SHP77 treated with DMSO at 0.1 percent for 48 hours (cell line): ENCODE measurements around the gene SELENOH.

Experiments used
- DNase-seq: peaks from one replicate; lab custom pipeline; 2025; lab: John Stamatoyannopoulos, UW

SELENOH gene

DNA sequence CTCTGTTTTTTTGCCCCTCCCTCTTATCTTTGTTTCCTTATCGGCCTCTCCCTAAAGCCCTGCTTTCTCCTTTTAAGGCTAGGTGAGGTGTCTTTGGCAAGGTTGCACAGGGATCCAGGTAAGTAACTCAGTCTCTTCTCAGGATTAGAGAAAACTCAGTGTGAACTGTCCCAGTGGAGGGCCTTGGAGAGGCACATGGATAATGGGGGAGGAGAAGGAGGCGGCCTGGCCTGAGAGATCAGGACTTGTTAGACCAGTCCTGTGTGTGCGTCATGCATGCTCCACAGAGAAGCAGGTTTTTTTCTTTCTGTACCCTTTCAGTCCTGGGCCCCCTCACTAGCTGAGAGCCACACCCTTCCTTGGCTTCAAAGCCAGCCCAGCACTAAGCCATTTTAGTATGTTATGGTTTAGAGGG is 40.2 kb downstream of the SELENOH start:
- no peak for DNase-seq

DNA sequence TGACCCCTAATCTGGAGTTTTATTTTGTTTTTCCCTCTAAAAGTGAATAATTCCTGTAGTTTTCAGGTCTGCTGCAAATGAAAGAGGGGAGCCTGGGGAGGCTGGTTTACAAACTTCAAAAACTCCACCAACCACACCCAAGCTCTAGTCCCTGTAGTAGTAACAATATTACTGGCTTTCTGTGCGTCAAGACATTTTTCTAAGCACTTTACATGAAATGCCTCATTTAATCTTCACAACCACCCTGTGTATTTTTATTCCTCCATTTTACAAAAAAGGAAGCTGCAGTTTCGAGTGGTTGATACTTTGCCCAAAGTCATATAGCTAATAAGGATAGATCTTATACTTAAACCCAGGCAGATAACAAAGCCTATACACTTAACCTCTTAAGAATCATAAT is 43.8 kb downstream of the SELENOH start:
- no peak for DNase-seq

DNA sequence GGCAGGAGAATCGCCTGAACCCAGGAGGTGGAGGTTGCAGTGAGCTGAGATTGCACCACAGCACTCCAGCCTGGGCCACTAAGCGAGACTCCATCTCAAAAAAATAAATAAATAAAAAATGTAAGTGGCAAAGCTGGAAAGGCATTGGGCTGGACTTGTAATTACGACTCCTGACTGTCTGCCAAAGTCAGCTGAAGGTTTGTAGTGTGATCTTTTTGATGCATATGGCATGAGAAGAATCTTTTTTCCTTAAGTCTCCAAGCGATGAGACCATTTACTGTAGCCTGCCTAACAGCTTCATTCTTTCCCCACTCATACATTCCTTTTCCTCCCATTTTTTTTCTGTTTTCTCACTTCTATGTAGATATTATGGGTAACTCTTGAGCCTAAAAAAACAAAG is 45.1 kb downstream of the SELENOH start:
- no peak for DNase-seq

DNA sequence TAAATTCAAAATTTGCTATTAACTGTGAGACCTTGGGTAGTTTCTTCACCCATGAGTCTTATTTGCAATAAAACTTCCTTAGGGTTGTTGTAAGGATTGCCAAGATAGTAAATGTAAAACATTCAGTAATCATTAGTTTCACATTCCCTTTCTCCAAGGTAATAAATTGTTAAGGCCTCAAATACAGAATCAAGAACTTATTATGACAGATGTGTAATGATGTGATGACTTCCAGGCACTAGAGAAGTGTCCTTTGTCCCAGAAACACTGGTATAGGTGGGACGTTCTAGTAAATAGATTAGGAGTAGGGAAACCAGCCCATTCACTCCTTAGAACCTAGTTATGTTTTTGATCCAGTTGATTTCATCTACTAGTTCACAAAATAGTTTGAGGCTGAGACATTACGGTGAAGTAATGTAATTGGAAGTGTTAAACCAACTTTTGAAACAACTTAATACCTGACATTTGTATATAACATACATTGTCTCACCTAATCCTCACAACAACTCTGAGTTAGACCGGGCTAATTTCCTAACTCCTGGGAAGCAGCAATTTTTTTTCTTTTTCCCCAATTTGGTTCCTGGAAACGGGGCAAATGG is 45.8 kb downstream of the SELENOH start:
- DNase-seq, result no peak

DNA sequence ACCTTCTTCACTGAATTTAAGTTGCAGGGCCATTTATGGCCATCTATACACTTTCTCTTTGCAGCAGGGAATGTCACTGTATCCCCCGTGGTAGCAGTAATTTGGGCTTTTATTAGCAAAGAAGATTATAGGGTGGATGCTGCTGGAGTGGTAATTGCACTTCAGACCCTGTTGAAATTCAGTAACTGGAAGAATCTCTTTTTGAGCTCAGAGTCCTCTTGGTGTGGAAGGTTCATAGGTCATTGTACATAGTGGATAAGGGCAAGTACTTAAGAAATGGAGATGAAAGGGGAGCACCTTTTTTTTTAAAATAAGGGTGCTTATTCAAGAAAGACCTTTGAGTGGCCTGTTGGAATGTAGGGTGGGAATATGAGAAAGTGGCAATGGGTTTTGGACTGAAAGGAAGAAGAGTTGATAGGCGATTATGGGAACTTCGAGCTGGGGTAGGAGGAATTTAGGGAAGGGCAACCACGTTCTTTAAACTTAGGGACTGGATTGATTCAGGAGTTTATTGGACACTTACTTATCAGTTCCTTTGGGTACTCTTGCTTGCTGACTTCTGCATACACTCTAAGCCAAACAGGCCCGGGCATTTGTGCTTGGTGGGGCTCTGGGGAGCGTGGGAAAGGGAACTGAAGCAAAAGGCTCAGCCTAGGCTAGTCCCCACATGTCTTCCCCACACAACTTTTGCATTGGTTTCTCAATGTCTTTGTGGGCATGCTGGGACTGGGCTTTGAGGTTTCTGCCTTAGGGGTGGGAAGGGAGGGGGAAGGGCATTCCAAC is 46.8 kb downstream of the SELENOH start:
- no peak for DNase-seq

DNA sequence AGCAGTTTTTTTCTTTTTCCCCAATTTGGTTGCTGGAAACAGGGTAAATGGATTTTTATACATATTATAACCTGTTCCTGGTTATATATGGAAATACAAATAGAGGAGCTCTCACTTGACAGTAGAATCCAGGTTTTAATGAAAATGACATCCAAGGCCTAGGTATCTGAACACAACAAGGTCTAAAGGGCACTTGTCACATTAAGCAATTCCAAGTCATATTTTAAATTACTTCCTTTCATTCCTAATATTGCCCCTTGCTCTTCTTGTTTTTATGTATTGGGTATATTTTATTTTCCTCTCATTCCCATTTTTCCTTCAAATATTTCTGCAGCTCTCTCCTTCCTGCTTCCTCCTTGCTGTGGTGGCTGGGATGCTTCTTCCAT is 47.4 kb downstream of the SELENOH start:
- DNase-seq, result no peak

DNA sequence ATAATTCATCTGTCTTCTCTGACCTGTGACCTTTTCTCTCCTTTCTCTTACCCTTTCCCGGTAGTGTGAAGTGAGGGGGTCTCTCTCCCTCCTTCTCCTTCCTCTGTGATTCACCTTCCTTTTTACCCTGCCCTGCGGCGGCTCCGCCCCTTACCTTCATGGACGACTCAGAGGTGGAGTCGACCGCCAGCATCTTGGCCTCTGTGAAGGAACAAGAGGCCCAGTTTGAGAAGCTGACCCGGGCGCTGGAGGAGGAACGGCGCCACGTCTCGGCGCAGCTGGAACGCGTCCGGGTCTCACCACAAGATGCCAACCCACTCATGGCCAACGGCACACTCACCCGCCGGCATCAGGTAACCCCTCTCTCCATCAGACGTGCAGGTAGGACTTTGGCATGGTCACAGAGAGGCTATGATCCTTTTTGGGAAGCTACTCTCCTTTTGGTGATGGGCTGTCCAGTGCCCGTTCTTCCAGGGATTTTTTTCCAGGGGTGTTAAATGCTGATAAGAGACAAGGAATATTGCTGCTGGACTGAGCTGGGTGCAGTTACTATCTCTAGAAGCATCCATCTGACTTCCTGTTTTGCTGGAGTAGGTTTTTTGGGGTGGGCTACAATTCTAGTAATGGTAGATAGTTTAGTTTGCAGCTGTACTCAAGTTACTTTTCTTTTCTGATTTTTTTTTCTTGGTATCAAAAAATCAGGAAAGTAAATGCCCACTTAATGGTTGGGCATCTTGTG is 50.2 kb downstream of the SELENOH start:
- no peak for DNase-seq

DNA sequence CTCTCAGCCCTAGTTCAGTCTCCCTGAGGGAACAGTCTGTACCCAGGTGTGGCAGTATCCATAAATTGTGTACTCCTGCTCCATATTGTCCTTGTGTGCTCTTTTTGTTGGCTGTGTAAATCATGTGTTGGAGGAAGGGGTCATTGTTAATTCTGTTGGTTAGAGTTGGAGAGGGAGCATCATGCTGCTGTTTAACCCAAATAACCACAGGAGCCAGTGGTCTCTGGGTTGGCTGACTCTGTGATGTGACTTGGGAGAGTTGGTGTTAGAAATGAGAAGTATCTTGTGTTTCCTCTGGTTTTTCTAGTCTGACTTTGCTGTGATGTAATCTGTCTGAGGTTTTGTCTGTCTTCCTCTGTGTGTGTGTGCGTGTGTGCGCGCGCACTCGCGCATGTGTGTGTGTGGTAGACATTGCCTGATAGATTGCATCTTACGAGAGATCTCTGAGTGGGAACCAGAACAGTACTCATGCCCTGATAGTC is 50.8 kb downstream of the SELENOH start:
- DNase-seq, result no peak

DNA sequence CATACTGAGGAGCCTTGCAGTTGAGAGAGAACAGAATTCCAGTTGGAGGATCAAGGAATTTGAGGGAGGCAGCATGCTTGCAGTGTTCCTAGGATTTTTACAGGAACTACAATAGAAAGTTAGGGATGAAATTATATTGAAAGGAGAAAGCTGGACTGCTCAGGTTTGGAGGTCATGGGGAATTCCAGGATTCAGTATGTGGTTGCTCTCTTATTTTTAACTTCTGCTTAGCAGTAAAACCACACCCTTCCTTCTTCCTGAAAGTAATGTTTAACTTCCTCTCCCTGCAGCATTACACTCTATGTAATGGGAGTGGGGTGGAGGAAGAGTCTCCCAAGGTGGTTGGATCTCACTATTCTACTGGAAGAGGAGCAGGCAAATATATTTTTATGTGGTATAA is 51.6 kb downstream of the SELENOH start:
- no peak for DNase-seq
